Stomach smooth muscle (tissue), 2 donors: ENCODE results near the gene CALM3.

Experiments used
- H3K27ac ChIP-seq: one replicate; pipeline ENCODE4 v1.7.0; 2013; ENCODE audit warnings: mild to moderate bottlenecking, low read length, inconsistent platforms
- H3K27me3 ChIP-seq, 2 donors: one replicate each; pipeline ENCODE4 v1.7.0; 2013; ENCODE audit warnings: low read length in 2 of 2; ENCODE audit not compliant: insufficient read depth in 2 of 2, control insufficient read depth in 1 of 2
- H3K36me3 ChIP-seq, 2 donors: one replicate each; pipeline ENCODE4 v1.7.0; 2013; ENCODE audit warnings: low read length in 2 of 2; ENCODE audit not compliant: control insufficient read depth in 2 of 2, insufficient read depth in 2 of 2
- H3K4me1 ChIP-seq: one replicate; pipeline ENCODE4 v1.7.0; 2013; ENCODE audit warnings: low read length; ENCODE audit not compliant: control insufficient read depth, insufficient read depth
- H3K4me3 ChIP-seq, 2 donors: one replicate each; pipeline ENCODE4 v1.7.0; 2013; ENCODE audit warnings: low read length in 2 of 2
- H3K9ac ChIP-seq, 2 donors: one replicate each; pipeline ENCODE4 v1.7.0; 2013; ENCODE audit warnings: low read length in 2 of 2, mild to moderate bottlenecking in 1 of 2
- H3K9me3 ChIP-seq, 2 donors: one replicate each; pipeline ENCODE4 v1.7.0; 2013; ENCODE audit warnings: low read length in 2 of 2; ENCODE audit not compliant: control insufficient read depth in 2 of 2
- donor health status: healthy.
- donor health status: Pancreatic carcinoma.

CALM3 gene

DNA sequence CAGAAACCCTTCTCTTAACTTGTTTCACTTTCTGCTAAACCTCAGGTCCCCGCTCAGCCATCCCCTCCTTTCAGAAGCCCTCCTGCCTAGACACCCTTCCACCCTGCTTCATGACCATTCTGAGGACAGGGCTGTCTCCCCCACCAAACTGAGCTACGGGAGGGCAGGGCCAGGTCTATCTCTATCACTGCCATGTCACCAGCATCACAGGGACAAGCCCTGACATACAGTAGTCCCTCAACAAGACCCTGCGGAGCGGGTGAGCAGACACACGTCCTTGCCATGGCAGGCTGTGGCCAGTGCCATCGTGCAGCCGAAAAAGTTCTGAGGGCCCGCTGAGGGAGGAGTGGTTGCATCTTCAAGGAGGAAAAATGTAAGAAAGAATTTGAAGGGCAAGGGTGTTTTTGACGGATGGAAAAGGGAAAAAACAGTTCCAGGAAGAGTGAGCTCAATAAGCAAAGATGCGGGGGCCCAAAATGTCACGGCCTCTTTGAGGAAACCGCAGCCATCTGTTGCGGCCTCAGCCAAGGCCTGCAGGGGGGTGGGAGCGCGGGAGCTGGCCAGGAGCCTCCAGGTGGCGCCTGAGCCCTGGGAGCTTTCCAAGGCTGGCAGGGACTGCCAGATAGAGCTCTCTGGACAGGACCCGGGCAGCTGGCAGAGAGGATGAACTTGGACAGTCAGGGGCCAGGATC, 15.6 kb downstream of the CALM3 start:
- peak overlapping the region; percentile 11 for H3K27ac ChIP-seq
- peaks cover 54% of the 10 kb centered on the region for H3K4me1 ChIP-seq
- H3K4me3 ChIP-seq, result no peak overlapping the region
- H3K9me3 ChIP-seq, result no peaks in the 10 kb centered on the region
- H3K27me3 ChIP-seq, result no peaks in the 10 kb centered on the region
- H3K9ac ChIP-seq, result no peak overlapping the region
- no peaks in the 10 kb centered on the region for H3K36me3 ChIP-seq

GRCh38 chr19:46617601-46618000, 16.5 kb downstream of the CALM3 start:
- Histone ChIP-seq H3K27ac (no peak overlapping the region), H3K27me3 (no peaks in the 10 kb centered on the region), H3K9ac (no peak overlapping the region), H3K36me3 (no peaks in the 10 kb centered on the region), H3K4me1 (peaks cover 60% of the 10 kb centered on the region), H3K4me3 (no peak overlapping the region), H3K9me3 (no peaks in the 10 kb centered on the region)

- Histone ChIP-seq H3K36me3 (no peaks in the 10 kb centered on the region), H3K9me3 (no peaks in the 10 kb centered on the region), H3K27me3 (no peaks in the 10 kb centered on the region), H3K9ac (no peak overlapping the region), H3K4me3 (no peak overlapping the region), H3K4me1 (peaks cover 68% of the 10 kb centered on the region), H3K27ac (no peak overlapping the region)
These were observed 17.6 kb downstream of the CALM3 start for GRCh38 chr19:46618670-46619231.

DNA sequence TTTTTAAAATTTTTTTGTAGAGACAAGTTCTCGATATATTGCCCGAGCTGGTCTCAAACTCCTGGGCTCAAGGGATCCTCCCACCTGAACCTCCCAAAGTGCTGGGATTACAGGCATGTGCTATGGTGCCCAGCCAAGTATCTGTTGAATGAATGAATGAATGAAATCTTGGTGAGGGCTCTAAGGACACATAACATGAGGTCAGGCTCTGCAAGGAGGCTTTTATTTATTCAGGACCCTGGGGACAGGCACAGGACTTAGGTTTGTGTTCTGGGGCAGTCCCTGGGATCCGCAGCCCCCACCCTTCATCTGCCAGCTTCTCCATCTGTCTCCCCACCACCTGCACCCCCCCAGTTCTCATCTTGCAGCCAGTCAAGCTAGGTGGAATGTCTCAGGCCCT, 19.1 kb downstream of the CALM3 start:
- Histone ChIP-seq H3K27ac (peak overlapping the region; percentile 80), H3K9me3 (no peaks in the 10 kb centered on the region), H3K36me3 (no peaks in the 10 kb centered on the region), H3K4me1 (peaks cover 74% of the 10 kb centered on the region), H3K27me3 (no peaks in the 10 kb centered on the region), H3K9ac (peak overlapping the region in 1 of 2 donors; percentile 26), H3K4me3 (peak overlapping the region; percentile 34 to 76)

DNA sequence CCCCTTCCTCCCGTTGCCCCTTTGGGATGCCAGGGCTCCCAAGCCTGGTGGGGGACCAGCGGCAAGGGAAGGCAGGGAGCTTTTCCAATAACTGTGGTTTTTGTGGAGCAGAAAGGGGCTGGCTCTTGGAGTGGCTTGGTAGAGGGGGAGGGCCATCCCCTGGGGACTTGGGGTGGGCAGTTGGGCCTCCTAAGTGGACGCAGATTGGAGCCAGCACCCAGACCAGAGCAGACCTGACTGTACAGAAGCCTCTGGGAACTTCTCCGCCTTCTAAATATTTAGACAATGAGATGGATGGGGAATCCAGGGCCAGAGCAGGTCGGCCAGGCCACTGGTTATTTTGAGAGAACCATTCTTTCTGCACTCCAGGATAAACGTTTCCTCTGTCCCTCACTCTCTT, 19.6 kb downstream of the CALM3 start:
- H3K9me3 ChIP-seq, result no peaks in the 10 kb centered on the region
- H3K4me1 ChIP-seq, result peaks cover 78% of the 10 kb centered on the region
- H3K4me3 ChIP-seq, result peak overlapping the region; percentile 56 to 76
- peak overlapping the region; percentile 26 to 76 for H3K9ac ChIP-seq
- H3K27me3 ChIP-seq, result no peaks in the 10 kb centered on the region
- peak overlapping the region; percentile 80 for H3K27ac ChIP-seq
- H3K36me3 ChIP-seq, result no peaks in the 10 kb centered on the region

DNA sequence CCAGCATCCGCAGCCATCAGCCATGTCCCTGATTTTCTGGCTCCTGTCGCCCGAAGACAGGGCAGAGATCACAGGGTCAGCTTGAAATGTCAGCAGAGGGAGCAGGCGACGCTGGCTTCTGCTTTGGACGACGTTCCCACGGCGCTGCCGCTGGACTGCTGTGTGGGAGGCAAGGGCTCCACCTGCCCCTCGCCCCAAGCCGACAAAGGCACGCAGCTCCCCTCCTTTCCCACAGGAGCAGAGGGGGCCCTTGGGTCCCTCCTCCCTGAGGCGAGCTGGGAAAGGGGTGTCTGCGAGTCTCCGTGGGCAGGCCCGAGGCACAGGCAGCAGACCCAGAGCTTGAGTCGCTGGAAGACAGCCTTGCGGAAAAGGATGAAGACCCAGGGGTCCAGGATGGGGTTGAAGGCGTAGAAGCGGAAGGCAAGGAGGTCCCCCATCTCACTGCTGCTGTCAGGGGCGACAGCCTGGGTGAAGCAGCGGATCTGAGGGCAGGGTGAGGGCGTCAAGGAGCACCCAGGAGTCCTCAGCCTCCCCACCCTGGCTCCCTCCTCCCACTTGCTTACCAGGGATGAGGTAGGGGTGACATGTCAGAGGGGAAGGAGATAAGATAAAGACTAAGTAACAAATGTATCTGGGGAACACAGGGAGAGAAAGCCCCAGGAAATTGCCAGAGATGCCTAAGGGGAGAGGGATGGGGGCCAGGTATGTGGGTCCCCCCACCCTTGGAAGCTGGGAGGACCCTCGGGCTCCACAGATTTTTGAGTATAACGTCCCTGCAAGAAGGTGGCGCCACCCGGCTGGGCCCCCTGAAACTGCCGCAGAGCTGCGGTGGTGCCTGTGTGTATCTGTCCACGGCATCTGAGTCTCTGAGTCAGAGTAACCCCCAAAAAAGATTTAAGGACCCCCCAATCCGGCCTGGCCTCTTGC, 20.3 kb downstream of the CALM3 start:
- H3K4me1 ChIP-seq, result peaks cover 80% of the 10 kb centered on the region
- H3K27me3 ChIP-seq, result no peaks in the 10 kb centered on the region
- H3K9me3 ChIP-seq, result no peaks in the 10 kb centered on the region
- peak overlapping the region; percentile 40 to 76 for H3K9ac ChIP-seq
- peak overlapping the region; percentile 80 for H3K27ac ChIP-seq
- H3K4me3 ChIP-seq, result peak overlapping the region; percentile 56 to 76
- no peaks in the 10 kb centered on the region for H3K36me3 ChIP-seq

DNA sequence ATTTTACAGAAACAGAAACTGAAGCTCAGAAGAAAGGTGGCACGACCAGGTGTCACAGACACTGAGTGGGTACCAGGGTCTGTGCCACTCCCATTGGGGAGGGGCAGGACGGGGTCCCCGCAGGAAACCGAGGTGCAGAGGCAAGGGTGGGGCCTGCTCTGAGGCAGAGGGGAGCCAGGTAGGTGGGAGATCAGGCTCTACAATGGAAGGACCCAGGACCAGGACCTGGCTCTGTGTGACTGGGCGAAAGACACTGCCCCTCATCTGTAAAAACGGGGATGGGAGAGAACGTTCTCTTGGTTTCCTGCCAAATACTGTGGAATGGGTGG, 21.0 kb downstream of the CALM3 start:
- peaks cover 74% of the 10 kb centered on the region for H3K4me1 ChIP-seq
- peak overlapping the region; percentile 80 for H3K27ac ChIP-seq
- H3K4me3 ChIP-seq, result peak overlapping the region; percentile 26 to 76
- H3K36me3 ChIP-seq, result no peaks in the 10 kb centered on the region
- peak overlapping the region in 1 of 2 donors; percentile 40 for H3K9ac ChIP-seq
- no peaks in the 10 kb centered on the region for H3K27me3 ChIP-seq
- H3K9me3 ChIP-seq, result no peaks in the 10 kb centered on the region

DNA sequence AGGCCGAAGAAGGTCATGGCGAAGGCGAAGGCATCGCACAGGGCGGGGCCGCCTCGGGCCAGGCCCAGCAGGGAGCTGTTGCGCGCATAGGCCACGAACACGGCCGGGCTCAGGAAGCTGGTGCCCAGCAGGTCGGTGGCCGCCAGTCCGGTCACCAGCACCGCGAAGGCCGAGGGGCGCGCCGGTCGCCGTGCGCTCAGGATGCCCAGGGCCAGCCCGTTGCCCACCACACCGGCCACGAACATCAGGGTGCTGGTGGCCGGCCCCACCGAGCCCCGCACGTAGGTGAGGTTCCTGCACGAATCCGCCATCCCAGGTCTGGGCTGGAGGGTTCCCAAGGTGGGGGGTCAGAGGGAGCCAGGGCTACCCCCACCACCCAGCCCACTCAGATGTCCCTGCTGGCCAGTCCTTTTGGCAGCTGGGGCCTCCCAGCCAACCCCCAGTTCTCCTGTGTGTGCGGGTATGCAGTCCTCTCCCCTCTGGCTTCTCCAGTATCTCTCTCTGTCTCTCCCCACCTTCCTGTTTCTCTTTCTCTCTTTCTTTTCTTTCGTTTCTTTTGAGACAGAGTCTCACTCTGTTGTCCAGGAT, 22.9 kb downstream of the CALM3 start:
- peak overlapping the region; percentile 76 for H3K27ac ChIP-seq
- H3K36me3 ChIP-seq, result no peaks in the 10 kb centered on the region
- peaks cover 65% of the 10 kb centered on the region for H3K4me1 ChIP-seq
- H3K27me3 ChIP-seq, result no peaks in the 10 kb centered on the region
- H3K4me3 ChIP-seq, result peak overlapping the region in 1 of 2 donors; percentile 69
- peak overlapping the region in 1 of 2 donors; percentile 40 for H3K9ac ChIP-seq
- no peaks in the 10 kb centered on the region for H3K9me3 ChIP-seq

- Histone ChIP-seq H3K9ac (peak within 1 kb of the TSS; percentile 36 to 51), H3K27ac (peak within 1 kb of the TSS; percentile 76), H3K4me3 (peak within 1 kb of the TSS in 1 of 2 donors; percentile 69), H3K36me3 (no peaks in the 10 kb centered on the region), H3K9me3 (no peaks in the 10 kb centered on the region), H3K27me3 (no peaks in the 10 kb centered on the region), H3K4me1 (peaks cover 58% of the 10 kb centered on the region)
These were observed 24.0 kb downstream of the CALM3 start, which contains the start of gene PTGIR for GRCh38 chr19:46624958-46625661. TSS of gene PTGIR (minus strand) at chr19:46625089. CDS start at chr19:46624225, 864 bp downstream.

- Histone ChIP-seq H3K27ac (peak overlapping the region; percentile 76), H3K4me1 (peaks cover 55% of the 10 kb centered on the region), H3K4me3 (no peak overlapping the region), H3K27me3 (no peaks in the 10 kb centered on the region), H3K36me3 (no peaks in the 10 kb centered on the region), H3K9me3 (no peaks in the 10 kb centered on the region), H3K9ac (peak overlapping the region in 1 of 2 donors; percentile 51)
These were observed 24.6 kb downstream of the CALM3 start for GRCh38 chr19:46625731-46626130.
